Lower leg skin (tissue), 3 donors: ENCODE results near the gene ACTN3.

Experiments
- CTCF ChIP-seq, 3 donors: fragments of 450-650 bp; IDR thresholded peaks; one replicate each; pipeline ENCODE4 v1.5.1; 2016; ENCODE audit warnings: antibody characterized with exemption in 3 of 3, mild to moderate bottlenecking in 3 of 3, moderate library complexity in 2 of 3
- POLR2A ChIP-seq, 2 donors: fragments of 450-650 bp; IDR thresholded peaks; one replicate each; pipeline ENCODE4 v1.6.1; 2016 to 2017; ENCODE audit warnings: antibody characterized with exemption in 2 of 2, mild to moderate bottlenecking in 1 of 2, moderate library complexity in 1 of 2

GRCh38 chr11:66598993-66599392, 52.3 kb downstream of the ACTN3 start:
- TF ChIP-seq CTCF (IDR thresholded peaks at IDR 0.05), result no peak
- no peak for TF ChIP-seq POLR2A (IDR thresholded peaks at IDR 0.05)
